HG03135 (cell line): ENCODE measurements around the gene ERAL1.
"Not testable (repeated sequence)": the region's sequence is repeated elsewhere in the genome, so short reads cannot be mapped to it uniquely, and the experiment has no call there.

ENCODE experiments used
- ATAC-seq: cut with Tn5 transposase; IDR thresholded peaks from one replicate; pipeline ENCODE4 v1.9.1; 2021; ENCODE audit warnings: mild to moderate bottlenecking, moderate library complexity; ENCODE audit not compliant: unreplicated experiment

ERAL1 gene

GRCh38 chr17:28854457-28855335 is at the start of gene ERAL1:
Gene ERAL1 (plus strand): TSS chr17:28855016. CDS start chr17:28855035, 19 bp downstream.
- ATAC-seq, result peak; percentile 89

- ATAC-seq, result no peak
Observed at GRCh38 chr17:28807925-28808634, 46.7 kb upstream of the ERAL1 start.

GRCh38 chr17:28810437-28810836 is 44.4 kb upstream of the ERAL1 start:
- no peak for ATAC-seq

- ATAC-seq, result no peak
Observed at GRCh38 chr17:28811651-28812090, 43.1 kb upstream of the ERAL1 start.

GRCh38 chr17:28812091-28812747 is 42.6 kb upstream of the ERAL1 start:
- ATAC-seq, result peak; percentile 98

GRCh38 chr17:28812748-28813377 is 42.0 kb upstream of the ERAL1 start:
- ATAC-seq, result peak; percentile 21

- ATAC-seq, result no peak
Observed at GRCh38 chr17:28816540-28816939, 38.3 kb upstream of the ERAL1 start.

GRCh38 chr17:28818819-28819221 is 36.0 kb upstream of the ERAL1 start:
- no peak for ATAC-seq

- ATAC-seq, result no peak
Observed at GRCh38 chr17:28819582-28819981, 35.2 kb upstream of the ERAL1 start.

GRCh38 chr17:28827672-28828071 is 27.1 kb upstream of the ERAL1 start:
- no peak for ATAC-seq

GRCh38 chr17:28828294-28829040 is 26.3 kb upstream of the ERAL1 start:
- no peak for ATAC-seq

- ATAC-seq, result no peak
Observed at GRCh38 chr17:28834420-28834819, 20.4 kb upstream of the ERAL1 start.

- not testable (repeated sequence) for ATAC-seq
Observed at GRCh38 chr17:28836541-28836940, 18.3 kb upstream of the ERAL1 start.

- no peak for ATAC-seq
Observed at GRCh38 chr17:28839221-28839620, 15.6 kb upstream of the ERAL1 start.

- ATAC-seq, result no peak
Observed at GRCh38 chr17:28841901-28842281, 12.9 kb upstream of the ERAL1 start.

GRCh38 chr17:28842282-28843012 is 12.4 kb upstream of the ERAL1 start, which contains the start of gene FAM222B:
Gene FAM222B (minus strand): TSS chr17:28842790. CDS start chr17:28766667, 76,123 bp downstream.
- ATAC-seq, result peak; percentile 82

- no peak for ATAC-seq
Observed at GRCh38 chr17:28843816-28844148, 11.0 kb upstream of the ERAL1 start.

- no peak for ATAC-seq
Observed at GRCh38 chr17:28846231-28846630, 8.6 kb upstream of the ERAL1 start.

GRCh38 chr17:28846699-28847098 is 8.1 kb upstream of the ERAL1 start:
- not testable (repeated sequence) for ATAC-seq

- not testable (repeated sequence) for ATAC-seq
Observed at GRCh38 chr17:28848667-28849066, 6.1 kb upstream of the ERAL1 start.
